RWPE2 (cell line): Measurements from ENCODE around the gene TMEM151A.

Source experiments
- ATAC-seq: fragments of 200-7000 bp; cut with Tn5 transposase; 3 replicates; pipeline ENCODE4 v1.9.1; 2021; ENCODE audit warnings: low read depth
- DNase-seq: peaks from one replicate; pipeline ENCODE4 v3.0.0-alpha.2; 2020; ENCODE audit warnings: low spot score
- H3K27ac ChIP-seq: fragments of 450-650 bp; 2 replicates; pipeline ENCODE4 v1.5.1; 2017; ENCODE audit warnings: mild to moderate bottlenecking; ENCODE audit not compliant: poor library complexity, severe bottlenecking
- H3K27me3 ChIP-seq: fragments of 250-450 bp; sonication (Bioruptor Pico); 2 replicates; pipeline ENCODE4 v1.5.1; 2021; ENCODE audit warnings: mild to moderate bottlenecking, moderate library complexity; ENCODE audit not compliant: insufficient read depth, poor library complexity, severe bottlenecking
- H3K36me3 ChIP-seq: fragments of 250-450 bp; sonication (Bioruptor Pico); 2 replicates; pipeline ENCODE4 v1.5.1; 2020; ENCODE audit warnings: low read depth, mild to moderate bottlenecking, moderate library complexity
- H3K4me1 ChIP-seq: fragments of 250-450 bp; sonication (Bioruptor Pico); 2 replicates; pipeline ENCODE4 v1.5.1; 2021; ENCODE audit warnings: mild to moderate bottlenecking, moderate library complexity; ENCODE audit not compliant: insufficient read depth, poor library complexity, severe bottlenecking
- H3K4me3 ChIP-seq: fragments of 250-450 bp; sonication (Bioruptor Pico); 2 replicates; pipeline ENCODE4 v1.5.1; 2021; ENCODE audit warnings: mild to moderate bottlenecking, moderate library complexity; ENCODE audit not compliant: severe bottlenecking
- H3K9me3 ChIP-seq: fragments of 250-450 bp; sonication (Bioruptor Pico); 2 replicates; pipeline ENCODE4 v1.5.1; 2021; ENCODE audit warnings: mild to moderate bottlenecking, moderate library complexity; ENCODE audit not compliant: severe bottlenecking
- TF ChIP-seq, protein P1 (sequence below): fragments of 450-650 bp; IDR thresholded peaks from one replicate; pipeline ENCODE4 v1.5.1; 2017; ENCODE audit warnings: mild to moderate bottlenecking, moderate library complexity; ENCODE audit not compliant: poor library complexity, severe bottlenecking

TMEM151A gene

DNA sequence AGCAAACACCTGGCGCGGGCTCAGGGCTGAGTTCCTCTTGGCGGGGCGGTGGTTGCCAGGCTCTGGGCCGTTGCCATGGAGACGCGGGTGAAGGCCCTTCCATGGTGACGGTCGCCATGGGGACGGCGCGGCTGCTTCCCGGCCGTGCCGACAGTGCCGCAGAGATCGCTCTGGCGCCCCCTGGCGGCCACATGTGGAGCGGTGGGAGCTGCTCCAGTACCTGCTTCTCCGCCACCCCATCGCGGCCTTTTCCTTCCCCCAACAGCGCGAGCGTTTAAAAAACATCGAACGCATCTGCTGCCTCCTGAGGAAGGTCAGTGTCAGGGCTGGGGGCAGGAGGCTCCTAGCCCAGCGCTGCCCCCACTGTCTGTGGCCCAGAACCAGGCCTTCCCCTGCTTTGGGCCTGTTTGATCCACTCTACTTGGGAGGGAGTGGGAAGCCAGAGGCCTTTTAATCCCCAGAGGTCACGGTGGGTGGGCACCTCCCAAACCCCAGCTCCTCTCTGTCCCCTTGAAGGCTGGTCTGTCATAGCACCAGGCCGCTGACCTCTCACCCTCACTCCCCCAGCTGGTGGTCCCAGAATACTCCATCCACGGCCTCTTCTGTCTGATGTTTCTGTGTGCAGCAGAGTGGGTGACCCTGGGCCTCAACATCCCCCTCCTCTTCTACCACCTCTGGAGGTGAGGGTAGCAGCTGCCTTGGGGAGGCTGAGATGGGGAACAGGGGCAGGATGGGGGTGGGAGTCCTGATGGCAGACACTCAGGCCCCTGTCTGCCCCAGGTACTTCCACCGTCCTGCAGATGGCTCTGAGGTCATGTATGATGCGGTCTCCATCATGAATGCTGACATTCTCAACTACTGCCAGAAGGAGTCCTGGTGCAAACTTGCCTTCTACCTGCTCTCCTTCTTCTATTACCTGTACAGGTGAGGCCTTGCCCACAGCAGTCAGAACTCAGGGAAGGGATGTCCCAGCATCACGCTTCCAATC is 8.9 kb upstream of the TMEM151A start:
- no peak overlapping the region for H3K4me3 ChIP-seq
- peak; percentile 98 for DNase-seq
- peak; percentile 78 for ATAC-seq
- peaks cover 13% of the 10 kb centered on the region; the same call in 1 of the 2 replicates for H3K36me3 ChIP-seq
- no peak overlapping the region for H3K27ac ChIP-seq
- no peaks in the 10 kb centered on the region for H3K27me3 ChIP-seq
- TF ChIP-seq, protein P1, sequence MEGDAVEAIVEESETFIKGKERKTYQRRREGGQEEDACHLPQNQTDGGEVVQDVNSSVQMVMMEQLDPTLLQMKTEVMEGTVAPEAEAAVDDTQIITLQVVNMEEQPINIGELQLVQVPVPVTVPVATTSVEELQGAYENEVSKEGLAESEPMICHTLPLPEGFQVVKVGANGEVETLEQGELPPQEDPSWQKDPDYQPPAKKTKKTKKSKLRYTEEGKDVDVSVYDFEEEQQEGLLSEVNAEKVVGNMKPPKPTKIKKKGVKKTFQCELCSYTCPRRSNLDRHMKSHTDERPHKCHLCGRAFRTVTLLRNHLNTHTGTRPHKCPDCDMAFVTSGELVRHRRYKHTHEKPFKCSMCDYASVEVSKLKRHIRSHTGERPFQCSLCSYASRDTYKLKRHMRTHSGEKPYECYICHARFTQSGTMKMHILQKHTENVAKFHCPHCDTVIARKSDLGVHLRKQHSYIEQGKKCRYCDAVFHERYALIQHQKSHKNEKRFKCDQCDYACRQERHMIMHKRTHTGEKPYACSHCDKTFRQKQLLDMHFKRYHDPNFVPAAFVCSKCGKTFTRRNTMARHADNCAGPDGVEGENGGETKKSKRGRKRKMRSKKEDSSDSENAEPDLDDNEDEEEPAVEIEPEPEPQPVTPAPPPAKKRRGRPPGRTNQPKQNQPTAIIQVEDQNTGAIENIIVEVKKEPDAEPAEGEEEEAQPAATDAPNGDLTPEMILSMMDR: peak; percentile 90
- no peaks in the 10 kb centered on the region for H3K9me3 ChIP-seq
- peaks cover under 1% of the 10 kb centered on the region for H3K4me1 ChIP-seq

DNA sequence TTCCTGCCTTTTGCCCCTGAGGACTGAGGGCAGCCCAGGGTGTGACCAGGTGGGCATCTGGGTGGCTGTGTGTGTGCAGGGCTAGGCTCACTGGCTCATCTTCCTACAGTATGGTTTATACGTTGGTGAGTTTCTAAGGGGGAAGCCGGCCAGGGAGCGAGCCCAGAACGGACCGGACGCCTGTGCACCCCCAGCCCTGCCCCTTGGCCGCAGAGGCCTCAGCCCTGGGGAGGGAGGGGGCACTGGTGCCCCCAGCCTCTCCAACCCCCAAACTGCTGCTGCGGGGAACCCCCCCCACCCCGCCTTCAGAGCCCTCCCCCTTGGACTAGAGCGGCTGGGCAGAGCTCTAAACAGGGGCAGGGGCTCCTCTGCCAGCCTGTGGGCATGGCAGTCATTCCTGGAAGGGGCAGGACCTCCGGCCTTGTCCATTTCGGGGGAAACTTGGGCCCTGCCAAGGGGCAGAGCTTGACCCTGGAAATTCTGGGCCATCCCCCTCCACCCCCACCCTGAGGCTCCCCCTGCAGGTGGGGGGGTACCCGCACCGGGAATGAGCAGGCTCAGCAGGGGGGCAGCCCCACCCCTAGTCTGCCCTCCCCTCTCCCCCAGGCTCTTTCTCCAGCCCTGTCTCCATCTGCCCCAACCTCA is 8.1 kb upstream of the TMEM151A start:
- no peaks in the 10 kb centered on the region for H3K27me3 ChIP-seq
- peaks cover 4% of the 10 kb centered on the region for H3K4me1 ChIP-seq
- ATAC-seq (no peak), DNase-seq (peak; percentile 42)
- no peak overlapping the region for H3K4me3 ChIP-seq
- H3K36me3 ChIP-seq: peaks cover 13% of the 10 kb centered on the region; the same call in 1 of the 2 replicates
- H3K9me3 ChIP-seq: no peaks in the 10 kb centered on the region
- H3K27ac ChIP-seq: no peak overlapping the region
- TF ChIP-seq, protein P1: no peak

DNA sequence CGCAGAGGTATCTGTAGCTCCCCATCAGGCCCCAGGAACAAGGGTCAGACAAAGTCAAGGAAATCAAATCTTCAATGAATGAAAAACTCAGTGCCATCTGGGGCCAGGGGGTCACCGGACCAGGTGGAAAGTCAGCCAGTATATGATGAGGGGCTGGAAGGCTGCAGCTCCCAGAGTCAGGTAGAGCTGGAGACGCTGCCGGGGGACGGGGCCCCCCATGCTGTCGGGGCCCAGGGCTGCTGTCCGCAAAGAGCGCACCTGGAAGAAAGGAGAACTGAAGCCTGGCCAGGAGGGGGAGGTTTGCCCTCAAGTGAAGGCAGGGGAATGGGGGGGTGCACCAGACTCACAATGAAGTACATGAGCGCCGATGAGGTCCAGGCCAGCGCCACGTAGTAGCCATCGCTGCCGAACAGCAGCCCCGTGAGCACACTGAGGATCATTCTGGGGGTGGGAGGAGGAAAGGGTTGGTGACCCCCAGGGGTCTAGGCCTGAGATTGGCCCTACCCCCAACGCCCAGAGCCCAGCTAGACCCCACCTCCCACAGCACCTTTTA is 7.1 kb upstream of the TMEM151A start:
- Histone ChIP-seq H3K27me3 (no peaks in the 10 kb centered on the region), H3K4me3 (no peak overlapping the region), H3K9me3 (no peaks in the 10 kb centered on the region), H3K36me3 (peaks cover 13% of the 10 kb centered on the region; the same call in 1 of the 2 replicates), H3K4me1 (peaks cover 4% of the 10 kb centered on the region), H3K27ac (no peak overlapping the region)
- ATAC-seq (no peak), DNase-seq (no peak)
- TF ChIP-seq, protein P1: no peak

DNA sequence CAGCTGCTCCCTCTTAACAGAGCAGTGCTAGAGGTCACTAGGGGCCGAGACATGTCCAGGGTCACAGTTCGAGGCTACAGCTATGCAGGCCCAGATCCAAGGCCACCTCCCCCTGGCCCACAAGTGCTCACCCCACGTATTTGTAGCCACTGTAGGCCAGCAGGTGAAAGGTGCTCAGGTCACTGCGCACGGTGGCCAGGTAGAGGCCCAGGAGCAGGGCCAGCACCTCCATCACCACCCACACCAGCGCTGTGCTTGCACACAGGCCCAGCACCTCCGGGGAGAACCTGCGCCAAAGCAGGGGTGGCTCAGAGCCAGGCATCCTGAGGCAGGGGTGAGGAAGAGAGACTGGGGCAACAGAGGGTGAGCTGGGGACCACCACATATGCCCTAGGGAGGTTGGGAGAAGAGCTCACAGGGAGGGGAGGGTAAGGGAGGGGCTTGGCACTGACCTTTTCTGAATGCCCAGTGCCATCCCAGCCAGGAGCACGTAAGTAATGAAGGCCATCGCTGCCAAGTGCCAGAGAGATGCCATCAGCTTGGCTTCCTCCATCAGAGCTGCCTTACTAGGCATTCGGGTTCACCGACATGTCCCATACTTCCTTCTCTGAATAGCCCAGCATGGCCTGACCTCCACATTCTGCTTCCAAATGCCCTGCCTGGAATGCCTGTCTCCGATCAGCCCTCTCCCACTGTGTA is 6.3 kb upstream of the TMEM151A start:
- no peak for DNase-seq
- Histone ChIP-seq H3K27me3 (no peaks in the 10 kb centered on the region), H3K27ac (no peak overlapping the region), H3K4me1 (peaks cover 7% of the 10 kb centered on the region), H3K36me3 (peaks cover 13% of the 10 kb centered on the region; the same call in 1 of the 2 replicates), H3K4me3 (no peak overlapping the region), H3K9me3 (no peaks in the 10 kb centered on the region)
- TF ChIP-seq, protein P1: no peak
- no peak for ATAC-seq
